HG03520 (cell line): ENCODE measurements around the gene SLC18A2.

Experiments
- ATAC-seq: cut with Tn5 transposase; IDR thresholded peaks from one replicate; pipeline ENCODE4 v1.9.1; 2021; ENCODE audit warnings: mild to moderate bottlenecking, moderate library complexity; ENCODE audit not compliant: unreplicated experiment

The SLC18A2 gene

DNA sequence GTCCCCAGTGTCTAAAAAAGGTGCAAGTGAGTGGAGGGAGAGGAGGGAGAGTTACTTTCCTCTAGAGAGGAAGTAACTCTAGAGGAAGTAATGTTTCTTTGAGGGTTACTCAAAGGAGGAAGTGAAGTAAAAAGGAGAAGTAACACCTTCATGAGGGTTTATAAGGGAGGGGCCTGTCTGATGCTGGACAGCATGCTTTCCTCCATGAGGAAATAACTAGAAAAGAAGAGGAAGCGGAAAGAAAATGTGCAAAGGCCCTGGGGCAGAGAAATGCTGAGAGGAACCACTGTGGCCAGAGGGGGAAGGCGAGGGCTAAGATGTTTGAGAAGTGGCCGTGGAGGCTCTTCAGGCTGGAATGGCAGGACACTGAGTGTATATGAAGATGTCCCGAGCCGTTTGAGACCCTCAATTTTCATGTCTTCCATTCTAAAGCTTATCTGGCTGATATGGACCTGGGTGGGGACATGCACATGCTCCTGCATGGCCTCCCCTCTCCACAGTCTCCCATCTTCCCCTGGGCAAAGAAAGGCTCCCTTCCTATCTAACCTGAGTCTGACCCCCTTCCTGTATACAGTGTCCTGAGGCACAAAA, 3.4 kb upstream of the SLC18A2 start:
- no peak for ATAC-seq

DNA sequence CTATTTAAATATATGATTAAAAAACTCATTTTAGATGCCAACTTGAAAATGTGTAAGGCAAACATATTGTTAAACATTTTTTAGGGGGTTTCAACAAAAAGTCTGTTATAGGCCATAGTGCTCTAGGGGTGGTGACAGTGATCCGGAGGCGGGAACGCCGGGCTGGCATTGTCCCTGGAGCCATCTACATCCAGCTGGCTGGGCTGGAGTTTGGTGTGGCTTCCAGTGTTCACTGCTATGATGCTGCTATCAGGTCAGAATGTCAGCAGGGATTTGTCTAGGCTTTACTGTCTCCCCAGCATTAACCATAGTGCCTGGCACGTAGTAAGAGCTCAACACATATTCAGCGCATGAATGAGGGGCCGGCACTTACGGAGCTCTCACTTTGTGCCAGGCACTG, 1.9 kb upstream of the SLC18A2 start:
- ATAC-seq: no peak

DNA sequence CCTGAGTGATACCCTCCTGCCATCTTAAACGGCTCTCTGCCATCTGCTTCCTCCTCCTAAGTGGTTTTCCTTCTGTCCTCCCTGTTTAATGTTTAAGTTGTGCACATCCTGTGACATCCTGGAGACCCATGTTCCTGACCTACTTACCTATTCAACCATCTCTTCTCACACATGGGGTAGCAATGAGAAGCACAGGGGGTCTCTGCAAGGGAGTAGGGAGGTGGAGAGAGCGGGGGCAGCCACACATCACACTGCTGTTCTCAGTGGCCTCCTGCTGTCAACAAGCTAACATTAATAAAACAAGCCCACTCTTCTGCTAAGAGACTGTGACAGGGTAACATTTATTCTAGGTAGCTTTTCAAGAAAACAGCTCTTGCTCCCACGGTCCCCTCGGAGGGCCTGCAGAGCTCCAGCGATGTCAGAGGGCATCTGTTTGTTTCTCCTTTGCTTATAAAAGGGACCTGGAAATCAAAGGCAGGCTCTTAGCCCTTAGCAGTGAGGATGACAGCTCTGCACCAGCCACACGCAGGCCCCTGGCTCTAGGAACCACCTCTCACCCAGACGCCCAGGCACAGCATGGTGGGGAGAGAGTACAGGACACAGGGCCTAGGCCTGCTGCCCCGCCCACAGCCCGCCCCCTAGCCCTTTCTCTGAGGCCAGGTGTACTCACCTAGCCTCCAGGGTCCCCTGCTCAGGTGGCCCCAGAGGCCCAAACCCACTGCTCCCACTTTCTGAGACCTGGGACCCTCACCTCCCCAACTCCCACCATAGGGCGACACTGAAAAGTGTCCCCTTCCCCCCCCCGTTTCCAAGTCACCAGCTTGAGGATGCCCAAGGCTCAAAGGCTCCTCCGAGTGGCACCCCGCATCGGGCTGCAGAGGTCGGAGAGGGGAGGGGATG, 943 bp upstream of the SLC18A2 start:
- ATAC-seq: no peak

DNA sequence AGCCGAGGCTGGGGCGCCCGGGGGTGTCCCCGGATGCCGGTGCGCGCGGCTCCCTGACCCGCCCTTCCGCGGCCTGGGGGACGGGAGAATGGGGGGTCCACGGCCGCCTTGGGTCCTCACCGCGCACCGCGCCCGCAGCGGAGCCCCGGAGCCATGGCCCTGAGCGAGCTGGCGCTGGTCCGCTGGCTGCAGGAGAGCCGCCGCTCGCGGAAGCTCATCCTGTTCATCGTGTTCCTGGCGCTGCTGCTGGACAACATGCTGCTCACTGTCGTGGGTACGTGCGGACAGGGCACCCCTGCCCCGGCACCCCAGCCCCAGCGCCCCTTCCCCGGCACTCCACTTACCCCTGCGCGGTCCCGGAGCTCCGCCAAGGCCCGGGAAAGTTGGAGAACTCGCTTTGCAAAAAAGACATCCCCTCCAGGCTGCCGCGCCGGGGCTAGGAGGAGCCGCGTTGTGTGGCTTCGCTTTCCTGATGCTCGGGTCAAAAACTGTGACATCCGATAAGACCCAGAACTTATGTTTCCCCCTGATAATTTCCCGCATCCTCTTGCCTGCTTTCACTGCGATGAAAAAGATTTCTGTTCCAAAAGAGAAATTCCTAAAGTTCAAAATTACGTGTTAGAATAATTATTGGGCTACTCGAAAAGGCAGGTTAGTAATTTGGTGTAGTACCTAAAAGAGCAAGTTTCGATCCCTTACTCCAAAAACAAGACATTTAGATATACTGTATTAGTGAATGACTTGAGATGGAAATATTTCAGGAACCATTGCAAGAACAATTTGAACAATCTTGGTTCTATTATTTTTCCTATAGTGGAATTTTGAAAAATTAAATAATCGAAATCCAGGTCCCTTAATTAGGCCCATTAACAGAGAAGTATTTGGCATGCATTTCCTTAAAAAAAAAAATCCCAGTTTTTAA, 888 bp downstream of the SLC18A2 start:
- ATAC-seq: no peak

DNA sequence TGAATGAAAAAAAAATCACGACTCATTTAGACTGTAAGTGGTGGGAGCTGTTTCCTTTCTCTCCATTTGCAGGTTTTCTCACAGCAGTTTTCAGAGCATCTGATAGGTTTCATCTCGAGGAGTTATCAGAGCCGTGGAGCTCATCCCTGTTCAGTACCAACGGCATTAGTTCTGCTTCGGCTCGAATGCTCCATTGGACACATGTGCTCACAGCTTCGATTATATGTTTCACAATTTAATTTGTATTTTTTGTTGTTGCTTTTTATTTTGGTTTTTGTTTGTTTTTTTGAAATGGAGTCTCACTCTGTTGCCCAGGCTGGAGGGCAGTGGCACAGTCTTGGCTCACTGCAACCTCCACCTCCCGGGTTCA, 1.5 kb downstream of the SLC18A2 start:
- ATAC-seq: no peak

DNA sequence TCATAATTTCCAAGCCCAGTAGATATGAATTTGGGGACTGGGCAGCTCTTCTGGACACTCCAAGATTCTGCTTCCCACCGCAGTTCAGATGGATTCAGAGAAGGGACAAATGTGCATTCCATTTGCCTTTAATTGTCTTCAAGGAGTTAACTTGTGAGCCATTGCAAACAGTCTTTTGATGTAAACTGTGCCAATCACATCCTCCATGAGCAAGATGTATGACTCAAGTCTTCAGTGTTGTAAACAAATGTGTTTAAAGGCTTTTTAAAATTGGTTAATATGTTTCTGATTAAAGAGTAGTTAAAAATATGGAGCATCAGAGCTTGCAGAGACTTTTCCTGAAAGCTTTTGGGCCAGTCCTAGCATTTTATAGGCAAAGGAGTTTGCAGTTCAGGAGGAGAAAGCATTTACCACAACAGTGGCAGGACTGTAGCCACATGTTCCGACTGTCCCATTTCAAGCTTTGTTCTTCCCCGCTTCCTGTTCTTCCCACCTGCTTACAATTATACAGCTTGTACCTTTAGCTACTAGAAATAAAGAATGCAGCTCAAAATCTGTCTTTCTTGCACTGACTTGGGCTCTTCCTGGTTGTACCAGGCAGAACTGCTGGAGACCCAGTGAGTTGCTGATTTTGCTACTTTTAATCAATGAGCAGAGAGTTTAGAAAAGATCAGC, 6.2 kb downstream of the SLC18A2 start:
- no peak for ATAC-seq

DNA sequence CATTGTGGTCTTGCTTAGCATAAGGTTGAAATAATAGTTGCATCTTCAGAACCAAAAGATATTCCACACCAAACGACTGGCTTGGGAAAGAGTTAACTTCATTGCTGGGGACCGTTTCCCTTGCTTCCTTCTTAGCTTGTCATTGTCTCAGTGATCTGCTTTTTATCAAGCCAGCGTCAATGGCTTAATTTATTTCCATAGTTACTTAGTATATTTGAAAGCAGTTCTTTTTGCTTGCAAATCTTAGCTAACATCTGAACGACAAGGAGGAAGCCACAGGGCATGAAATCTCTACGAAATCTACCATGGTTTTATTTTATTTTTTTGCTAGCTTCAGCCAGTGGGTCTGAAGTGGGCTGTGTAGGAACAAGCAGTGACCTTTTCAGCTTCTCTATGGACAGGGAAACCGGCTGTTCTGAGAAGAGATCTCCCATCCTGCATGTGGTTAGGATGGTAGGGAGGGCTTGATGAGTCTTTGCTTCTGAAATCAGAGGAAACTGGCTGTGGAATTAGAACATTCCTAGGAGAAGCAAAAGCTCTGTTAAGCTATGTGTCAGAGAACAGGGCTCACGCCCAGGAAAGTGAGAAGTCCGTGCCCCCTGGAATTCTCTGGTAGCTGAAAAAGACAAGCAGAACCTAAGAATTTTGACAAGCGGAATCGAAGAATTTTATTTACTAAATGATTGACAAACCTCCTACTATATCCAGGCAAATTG, 8.0 kb downstream of the SLC18A2 start:
- ATAC-seq: no peak

DNA sequence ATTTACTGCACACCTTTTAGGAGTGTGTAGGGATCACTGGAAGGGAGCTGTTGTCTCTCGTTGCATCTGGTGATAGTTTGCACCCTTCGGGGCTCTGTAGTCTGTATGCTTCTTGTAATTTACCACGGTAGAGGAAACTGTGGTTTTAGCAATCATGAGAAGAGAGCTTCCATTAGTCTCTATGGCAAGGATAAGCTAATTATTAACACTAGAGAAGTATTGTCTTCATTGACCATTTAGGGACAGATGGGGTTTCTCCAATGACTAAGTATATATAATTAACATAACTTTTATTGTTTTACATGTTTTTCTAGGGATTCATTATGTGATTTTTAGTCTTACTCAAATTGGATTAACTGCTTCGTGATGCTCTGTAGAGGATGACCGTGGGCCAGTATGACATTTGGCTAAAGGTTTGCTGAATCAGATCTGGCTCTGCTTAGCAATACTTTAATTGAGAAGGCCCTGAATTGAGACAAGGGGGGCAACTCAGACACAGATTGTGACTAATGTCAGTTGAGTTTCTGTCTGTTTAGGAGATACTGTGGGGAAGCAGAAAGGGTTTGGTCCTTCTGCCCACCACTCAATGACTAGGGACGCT, 8.7 kb downstream of the SLC18A2 start:
- no peak for ATAC-seq

DNA sequence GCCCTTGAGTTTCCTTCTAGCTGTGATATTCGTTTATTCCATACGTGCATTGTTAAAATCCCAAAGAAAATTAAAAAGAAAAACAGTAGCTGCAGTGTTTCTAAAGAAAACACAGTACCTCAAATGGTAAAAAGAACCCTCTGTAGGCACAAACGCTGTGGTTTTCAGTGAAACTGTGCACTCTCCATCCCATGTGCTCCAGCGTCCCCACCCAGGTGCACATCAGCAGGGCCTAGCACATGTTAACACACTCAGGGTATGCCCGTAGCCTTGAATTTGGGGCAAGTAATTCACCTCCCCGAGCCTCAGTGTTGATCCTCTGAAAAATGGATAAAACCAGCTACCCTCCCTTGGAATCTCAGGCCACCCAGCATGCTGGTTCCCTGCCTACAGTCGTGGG, 9.5 kb downstream of the SLC18A2 start:
- no peak for ATAC-seq

DNA sequence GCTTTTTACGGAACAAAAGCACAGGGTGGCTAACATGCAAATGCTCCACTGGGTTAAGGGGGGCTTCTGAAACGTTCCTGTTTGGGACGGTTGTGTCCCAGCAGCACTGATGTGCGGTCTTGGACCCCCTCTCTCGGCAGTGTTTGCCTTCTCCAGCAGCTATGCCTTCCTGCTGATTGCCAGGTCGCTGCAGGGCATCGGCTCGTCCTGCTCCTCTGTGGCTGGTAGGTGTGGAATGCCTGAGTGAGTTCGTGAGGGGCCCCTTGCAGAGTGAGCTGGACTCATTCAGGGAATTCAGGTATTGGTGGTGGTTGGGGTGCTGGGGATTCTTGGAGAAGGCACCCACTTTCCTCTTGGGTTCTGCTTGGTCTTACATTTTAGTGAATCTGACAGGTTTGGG, 13.0 kb downstream of the SLC18A2 start:
- ATAC-seq: no peak

DNA sequence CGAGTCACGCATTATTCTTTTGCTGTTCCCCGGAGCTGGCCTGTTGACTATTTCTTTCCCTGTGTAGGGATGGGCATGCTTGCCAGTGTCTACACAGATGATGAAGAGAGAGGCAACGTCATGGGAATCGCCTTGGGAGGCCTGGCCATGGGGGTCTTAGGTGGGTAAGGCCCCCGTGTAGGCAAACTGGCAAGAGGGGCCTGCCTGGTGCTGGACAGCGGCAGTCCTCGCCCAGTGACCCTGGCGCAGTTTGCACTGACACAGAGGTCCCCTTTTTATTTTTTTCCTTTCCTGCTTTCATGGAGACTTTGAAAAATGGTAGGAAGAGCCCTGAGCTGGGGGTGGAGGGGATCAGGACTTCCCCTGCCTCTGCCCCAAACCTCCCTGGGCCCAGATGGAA, 13.4 kb downstream of the SLC18A2 start:
- no peak for ATAC-seq

DNA sequence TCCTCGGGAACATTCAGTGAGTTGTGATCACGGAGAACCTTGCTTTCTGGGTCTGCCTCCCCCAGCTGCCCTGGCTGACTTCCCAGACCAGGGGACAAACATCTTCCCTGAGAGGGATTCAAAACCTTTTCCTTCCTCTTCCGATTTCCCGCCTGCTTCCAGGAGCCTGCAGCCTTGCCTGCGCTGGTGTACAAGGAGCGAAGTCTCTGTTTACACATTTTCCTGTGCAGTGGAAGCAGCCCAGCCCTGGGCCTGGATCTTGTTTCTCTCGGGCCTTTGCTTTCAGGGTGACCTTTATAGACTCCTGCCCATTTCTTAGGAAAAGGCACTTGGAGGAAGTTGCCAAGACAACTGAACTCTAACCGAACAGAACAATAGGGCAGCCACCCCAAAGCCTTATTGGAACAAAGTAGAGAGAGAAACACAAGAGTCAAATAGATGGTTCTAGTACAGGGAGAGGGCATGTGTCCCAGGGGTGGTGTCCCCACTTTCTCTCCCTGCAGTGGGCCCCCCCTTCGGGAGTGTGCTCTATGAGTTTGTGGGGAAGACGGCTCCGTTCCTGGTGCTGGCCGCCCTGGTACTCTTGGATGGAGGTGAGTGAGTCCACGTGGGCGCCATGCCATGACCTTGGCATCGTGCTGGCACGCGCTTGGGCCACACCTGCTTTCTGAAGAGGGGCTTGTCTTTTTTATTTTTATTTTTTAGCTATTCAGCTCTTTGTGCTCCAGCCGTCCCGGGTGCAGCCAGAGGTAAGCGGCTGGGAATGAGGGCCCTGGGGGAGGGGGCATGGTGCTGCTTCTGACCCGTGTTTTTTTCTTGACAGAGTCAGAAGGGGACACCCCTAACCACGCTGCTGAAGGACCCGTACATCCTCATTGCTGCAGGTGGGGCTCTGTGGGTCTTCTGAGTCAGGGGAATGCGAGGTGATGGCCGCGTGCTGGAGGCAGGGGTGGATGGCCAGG, 14.1 kb downstream of the SLC18A2 start:
- ATAC-seq: no peak

DNA sequence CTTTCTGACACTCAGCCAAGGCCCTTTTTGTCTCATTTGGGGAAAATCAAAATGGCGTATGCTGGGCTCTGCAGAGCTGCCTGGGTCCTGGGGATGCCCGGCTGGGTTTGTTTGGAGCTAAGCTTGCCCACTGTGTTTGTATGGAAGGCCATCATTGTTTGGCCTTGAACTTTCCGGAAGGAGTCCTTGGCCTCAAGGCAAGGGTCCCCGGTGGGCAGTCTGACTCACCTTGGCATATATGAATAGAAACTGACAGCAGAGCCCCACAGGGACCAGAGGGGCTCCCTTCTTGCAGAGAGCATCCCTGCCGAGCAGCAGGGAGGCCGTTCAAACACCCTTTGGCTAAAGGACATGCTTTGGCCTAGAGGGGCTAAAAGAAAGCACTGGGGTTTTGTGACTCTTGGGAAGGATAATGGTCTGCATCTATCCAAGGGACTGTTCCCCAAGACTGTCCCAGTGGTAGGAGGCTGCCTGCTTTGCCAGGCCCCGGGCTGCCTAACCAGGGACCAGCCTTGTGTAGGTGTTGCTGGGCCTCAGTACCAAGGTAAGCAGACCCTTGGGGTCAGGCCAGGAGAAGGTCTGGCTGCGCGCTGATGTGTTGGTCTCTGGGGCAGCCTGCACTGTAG, 15.0 kb downstream of the SLC18A2 start:
- ATAC-seq: no peak

DNA sequence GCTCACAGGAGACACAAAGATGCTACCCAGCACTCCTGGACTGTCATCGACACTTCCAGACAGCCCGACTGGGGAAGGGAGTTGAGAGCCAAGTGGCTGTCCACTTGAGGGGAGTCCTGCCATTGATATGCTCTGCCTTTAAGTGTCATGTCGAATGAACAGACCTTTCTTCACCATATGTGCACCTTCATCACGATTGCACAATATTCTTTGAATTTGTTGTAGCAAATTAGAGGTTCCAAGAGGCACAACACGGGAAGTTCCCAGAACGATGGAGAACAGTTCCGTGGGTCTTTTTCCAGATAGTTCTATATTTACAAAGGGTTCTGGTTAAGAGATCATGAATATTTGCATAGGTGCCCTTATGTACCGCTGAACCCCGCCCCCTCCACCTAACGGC, 16.0 kb downstream of the SLC18A2 start:
- ATAC-seq: no peak

DNA sequence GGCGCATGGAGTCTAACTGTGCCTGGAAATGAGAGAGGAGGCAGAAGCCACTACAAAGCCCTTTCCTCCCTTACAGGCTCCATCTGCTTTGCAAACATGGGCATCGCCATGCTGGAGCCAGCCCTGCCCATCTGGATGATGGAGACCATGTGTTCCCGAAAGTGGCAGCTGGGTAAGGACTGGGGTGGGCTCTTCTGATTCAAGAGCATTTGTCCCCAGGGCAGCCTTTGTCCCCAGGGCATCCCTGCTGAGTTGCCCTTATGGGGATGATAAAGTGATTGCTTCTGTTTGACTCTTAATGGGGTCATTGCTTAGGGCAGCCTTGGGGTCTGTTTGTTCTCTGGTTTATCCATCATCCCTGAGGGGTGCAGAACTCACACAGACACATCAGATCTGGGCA, 16.8 kb downstream of the SLC18A2 start:
- ATAC-seq: no peak

DNA sequence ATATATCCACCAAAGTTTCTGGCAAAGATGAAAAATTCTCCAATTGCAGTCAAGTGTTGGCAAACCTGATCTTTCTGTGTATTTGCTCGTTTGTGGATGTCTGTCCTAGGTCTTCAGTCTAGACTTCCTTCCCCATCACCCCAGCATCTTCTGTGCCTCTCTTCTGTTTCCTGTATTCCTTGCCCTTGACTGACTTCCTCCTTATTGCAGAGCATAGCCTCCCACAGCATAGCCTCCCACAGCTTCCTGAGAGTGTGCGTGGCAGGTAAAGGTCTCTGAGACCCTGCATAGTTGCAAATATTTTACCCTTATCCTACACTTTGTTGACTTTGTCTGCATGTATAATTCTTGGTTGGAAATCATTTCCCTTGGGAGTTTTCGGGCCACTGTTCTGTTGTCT, 18.4 kb downstream of the SLC18A2 start:
- ATAC-seq: no peak

DNA sequence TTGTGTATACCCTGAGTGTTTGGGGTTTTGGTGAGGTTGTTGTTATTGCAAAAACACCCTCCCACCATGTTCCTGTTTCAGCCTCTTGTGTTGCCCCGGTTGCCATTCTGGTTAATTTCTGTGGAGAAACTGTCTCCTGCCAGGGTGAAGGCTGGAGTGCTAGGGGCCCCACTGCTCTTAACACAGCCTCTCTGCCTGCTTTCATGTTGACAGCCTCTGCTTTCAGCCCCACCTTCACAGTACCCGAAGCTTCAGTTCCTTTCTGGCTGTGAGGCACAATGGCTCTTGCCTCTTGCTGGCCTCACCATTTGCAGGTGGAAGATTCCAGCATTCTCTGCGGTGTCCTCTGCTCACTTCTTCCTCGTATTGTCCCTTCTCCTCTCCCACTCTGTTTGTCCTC, 19.2 kb downstream of the SLC18A2 start:
- no peak for ATAC-seq

DNA sequence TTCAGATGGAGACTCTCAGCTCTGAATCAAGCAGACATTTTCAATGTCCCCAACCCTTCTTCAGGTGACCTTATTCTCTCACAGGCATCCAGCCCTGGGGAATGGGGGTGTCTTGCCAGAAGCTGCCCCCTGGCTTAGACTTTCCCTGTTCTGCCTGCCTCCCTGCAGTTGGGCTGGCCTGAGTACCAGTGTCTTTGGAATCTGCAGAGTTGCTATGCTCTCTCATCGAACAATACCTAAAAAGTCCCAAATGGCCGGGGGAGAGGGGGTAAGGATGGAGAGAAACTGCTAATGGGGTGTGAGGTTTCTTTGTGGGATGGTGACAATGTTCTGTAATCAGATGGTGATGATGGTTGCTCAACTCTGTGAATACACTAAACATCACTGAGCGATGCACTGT, 20.6 kb downstream of the SLC18A2 start:
- no peak for ATAC-seq
